Muscle layer of colon (tissue), 2 donors: ENCODE data around the gene CACNA1A.
"Not testable (repeated sequence)": the region's sequence is repeated elsewhere in the genome, so short reads cannot be mapped to it uniquely, and the experiment has no call there.

ENCODE experiments used
- H3K27ac ChIP-seq: one replicate; pipeline ENCODE4 v1.7.0; 2013; ENCODE audit warnings: low read depth, mild to moderate bottlenecking, low read length, moderate library complexity
- H3K27me3 ChIP-seq, 2 donors: one replicate each; pipeline ENCODE4 v1.7.0; 2013; ENCODE audit warnings: low read length in 2 of 2, mild to moderate bottlenecking in 2 of 2; ENCODE audit not compliant: insufficient read depth in 2 of 2, control insufficient read depth in 1 of 2
- H3K36me3 ChIP-seq: one replicate; pipeline ENCODE4 v1.7.0; 2013; ENCODE audit warnings: mild to moderate bottlenecking, low read length; ENCODE audit not compliant: insufficient read depth
- H3K4me1 ChIP-seq: one replicate; pipeline ENCODE4 v1.7.0; 2013; ENCODE audit warnings: mild to moderate bottlenecking, low read length; ENCODE audit not compliant: insufficient read depth
- H3K4me3 ChIP-seq, 2 donors: one replicate each; pipeline ENCODE4 v1.7.0; 2013; ENCODE audit warnings: low read length in 2 of 2, low read depth in 1 of 2, mild to moderate bottlenecking in 1 of 2, moderate library complexity in 1 of 2
- H3K9ac ChIP-seq: one replicate; pipeline ENCODE4 v1.7.0; 2013; ENCODE audit warnings: low read length
- H3K9me3 ChIP-seq: one replicate; pipeline ENCODE4 v1.7.0; 2013; ENCODE audit warnings: mild to moderate bottlenecking, low read length
- donor health status: abdominal sarcoma.
- donor health status: Adenocarcinoma of cecum.

The CACNA1A gene

GRCh38 chr19:13506471-13506820 is at the start of gene CACNA1A:
CACNA1A (minus strand) TSS chr19:13506479; CDS start chr19:13506224, 255 bp downstream.
- H3K9me3 ChIP-seq, result no peaks in the 10 kb centered on the region
- H3K27ac ChIP-seq, result no peak within 1 kb of the TSS
- H3K4me1 ChIP-seq, result no peaks in the 10 kb centered on the region
- H3K9ac ChIP-seq, result no peak within 1 kb of the TSS
- H3K4me3 ChIP-seq, result no peak within 1 kb of the TSS
- H3K36me3 ChIP-seq, result no peaks in the 10 kb centered on the region
- peaks cover 12 to 28% of the 10 kb centered on the region in 2 donors for H3K27me3 ChIP-seq

- Histone ChIP-seq H3K27me3 (no peaks in the 10 kb centered on the region), H3K36me3 (no peaks in the 10 kb centered on the region), H3K9me3 (no peaks in the 10 kb centered on the region), H3K9ac (no peak overlapping the region), H3K27ac (no peak overlapping the region), H3K4me3 (no peak overlapping the region), H3K4me1 (no peaks in the 10 kb centered on the region)
These were observed 48.4 kb upstream of the CACNA1A start for GRCh38 chr19:13554506-13555240.

DNA sequence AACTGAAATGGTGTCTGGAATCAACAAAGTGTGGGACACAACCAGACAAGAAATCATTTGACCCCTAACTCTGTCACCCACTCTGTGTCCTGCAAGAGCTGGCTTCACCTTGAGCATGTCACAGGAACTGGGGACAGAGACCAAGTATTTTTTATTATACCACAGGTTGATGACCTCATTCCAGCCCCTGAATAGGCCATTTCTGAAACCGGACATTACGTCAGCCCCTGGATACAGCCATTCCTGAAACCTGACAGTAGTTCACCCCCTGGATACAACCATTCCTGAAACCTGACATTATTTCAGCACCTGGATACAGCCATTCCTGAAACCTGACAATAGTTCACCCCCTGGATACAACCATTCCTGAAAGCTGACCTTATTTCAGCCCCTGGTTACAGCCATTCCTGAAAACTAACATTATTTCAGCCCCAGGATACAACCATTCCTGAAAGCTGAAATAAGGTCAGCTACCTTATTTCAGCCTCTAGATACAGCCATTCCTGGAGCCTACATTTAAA is 47.7 kb upstream of the CACNA1A start:
- no peak overlapping the region for H3K9ac ChIP-seq
- H3K36me3 ChIP-seq, result no peaks in the 10 kb centered on the region
- H3K9me3 ChIP-seq, result no peaks in the 10 kb centered on the region
- H3K27ac ChIP-seq, result no peak overlapping the region
- no peaks in the 10 kb centered on the region for H3K27me3 ChIP-seq
- H3K4me1 ChIP-seq, result no peaks in the 10 kb centered on the region
- H3K4me3 ChIP-seq, result no peak overlapping the region

DNA sequence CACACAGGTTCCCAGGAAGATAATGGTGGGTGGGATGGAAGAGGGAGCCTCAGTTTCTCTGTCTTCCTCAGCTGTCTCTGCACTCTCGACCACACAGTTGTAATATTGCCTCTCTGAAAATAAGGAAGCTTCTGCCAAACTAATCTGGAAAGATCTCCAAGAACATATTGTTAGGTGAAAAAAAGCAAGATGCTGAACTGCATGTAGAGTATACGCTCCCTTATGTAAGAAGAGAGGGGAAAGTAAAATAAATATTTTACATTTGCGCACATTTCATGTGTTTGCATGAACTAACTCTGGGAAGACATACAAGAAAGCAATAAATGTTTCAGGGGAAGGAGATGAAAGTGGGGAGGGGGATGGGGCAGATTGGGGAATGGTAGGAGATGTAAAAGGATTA is 41.9 kb upstream of the CACNA1A start:
- no peaks in the 10 kb centered on the region for H3K9me3 ChIP-seq
- H3K36me3 ChIP-seq, result no peaks in the 10 kb centered on the region
- H3K4me3 ChIP-seq, result no peak overlapping the region
- H3K4me1 ChIP-seq, result no peaks in the 10 kb centered on the region
- H3K27ac ChIP-seq, result no peak overlapping the region
- no peaks in the 10 kb centered on the region for H3K27me3 ChIP-seq
- no peak overlapping the region for H3K9ac ChIP-seq

- Histone ChIP-seq H3K9me3 (no peaks in the 10 kb centered on the region), H3K9ac (no peak overlapping the region), H3K36me3 (no peaks in the 10 kb centered on the region), H3K27me3 (no peaks in the 10 kb centered on the region), H3K4me3 (no peak overlapping the region), H3K27ac (no peak overlapping the region), H3K4me1 (no peaks in the 10 kb centered on the region)
These were observed 40.8 kb upstream of the CACNA1A start for GRCh38 chr19:13547102-13547501.

GRCh38 chr19:13544423-13544822 is 38.1 kb upstream of the CACNA1A start:
- Histone ChIP-seq H3K9me3 (no peaks in the 10 kb centered on the region), H3K27ac (no peak overlapping the region), H3K4me1 (no peaks in the 10 kb centered on the region), H3K9ac (no peak overlapping the region), H3K4me3 (no peak overlapping the region), H3K27me3 (peaks cover 0 to 4% of the 10 kb centered on the region in 2 donors), H3K36me3 (no peaks in the 10 kb centered on the region)

DNA sequence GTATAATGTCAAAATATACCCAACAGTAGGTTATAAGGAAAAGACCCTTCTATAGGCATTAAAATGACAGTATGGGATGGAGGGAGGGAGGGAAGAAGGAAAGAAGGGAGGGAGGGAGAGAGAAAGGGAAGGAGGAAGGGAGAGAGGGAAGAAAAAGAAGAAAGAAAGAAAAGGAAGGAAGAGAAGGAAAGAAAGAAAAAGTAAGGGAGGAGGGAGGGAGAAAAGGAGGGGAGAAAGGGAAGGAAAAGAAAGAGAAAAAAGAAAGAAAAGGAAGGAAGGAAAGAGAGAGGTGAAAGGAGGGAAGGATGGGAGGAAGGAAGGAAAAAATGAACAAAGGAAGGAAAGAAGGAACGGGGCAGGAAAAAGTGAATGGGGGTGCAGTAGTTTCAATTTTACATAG is 35.3 kb upstream of the CACNA1A start:
- H3K4me1 ChIP-seq, result no peaks in the 10 kb centered on the region
- H3K36me3 ChIP-seq, result no peaks in the 10 kb centered on the region
- H3K9me3 ChIP-seq, result no peaks in the 10 kb centered on the region
- no peak overlapping the region for H3K27ac ChIP-seq
- H3K27me3 ChIP-seq, result peaks cover 0 to 4% of the 10 kb centered on the region in 2 donors
- H3K9ac ChIP-seq, result no peak overlapping the region
- no peak overlapping the region for H3K4me3 ChIP-seq

DNA sequence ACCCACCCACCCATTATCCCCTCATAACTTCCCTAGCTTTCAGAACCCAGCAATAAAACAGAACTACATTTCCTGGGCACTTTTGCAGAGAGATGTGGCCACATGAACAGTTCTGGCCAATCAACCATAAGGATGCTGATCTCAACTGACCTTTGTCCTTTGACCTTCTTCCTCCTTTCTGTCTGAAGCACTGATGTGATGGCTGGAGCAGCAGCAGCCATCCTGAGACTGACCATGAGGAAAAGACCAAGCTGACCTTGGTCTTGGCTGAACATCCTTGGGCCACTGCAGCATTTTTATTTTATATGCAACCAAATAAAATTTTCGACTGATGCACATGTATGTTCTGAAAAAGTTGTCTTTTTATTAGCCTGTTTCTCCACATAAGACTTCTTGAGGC is 33.1 kb upstream of the CACNA1A start:
- Histone ChIP-seq H3K9me3 (no peaks in the 10 kb centered on the region), H3K36me3 (no peaks in the 10 kb centered on the region), H3K27me3 (peaks cover 0 to 4% of the 10 kb centered on the region in 2 donors), H3K4me3 (no peak overlapping the region), H3K27ac (no peak overlapping the region), H3K9ac (no peak overlapping the region), H3K4me1 (no peaks in the 10 kb centered on the region)

DNA sequence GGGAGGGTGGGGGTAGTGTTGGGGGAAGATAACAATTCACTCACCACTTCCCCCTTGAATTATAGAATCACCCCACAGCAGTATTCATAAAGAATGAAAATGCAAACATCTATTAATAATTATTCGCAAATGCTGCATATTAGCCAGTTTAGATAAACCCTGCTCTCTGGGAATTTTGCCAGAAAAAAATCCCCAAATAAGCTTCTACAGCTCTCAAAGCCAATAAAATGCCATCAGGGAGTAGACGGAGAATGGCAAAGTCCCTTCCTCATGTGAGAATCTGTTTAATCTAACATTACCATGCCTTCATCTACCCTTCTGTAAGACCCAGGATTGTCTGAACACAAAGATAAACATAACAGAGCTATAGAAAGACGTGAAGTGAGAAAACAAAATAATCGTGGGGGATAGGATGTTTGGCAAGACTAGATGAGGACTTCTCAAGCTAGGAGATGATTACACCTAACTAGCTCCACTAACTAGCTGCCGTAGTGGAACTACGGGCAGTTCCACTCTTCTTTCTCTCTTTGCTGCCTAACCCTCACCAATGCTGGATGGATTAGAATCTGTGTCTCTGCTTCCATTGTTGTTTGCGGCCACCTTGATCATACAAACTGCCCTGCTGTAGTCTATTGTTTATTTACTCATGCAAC is 32.4 kb upstream of the CACNA1A start:
- H3K9me3 ChIP-seq, result no peaks in the 10 kb centered on the region
- no peaks in the 10 kb centered on the region for H3K36me3 ChIP-seq
- H3K9ac ChIP-seq, result no peak overlapping the region
- H3K27me3 ChIP-seq, result peaks cover 0 to 4% of the 10 kb centered on the region in 2 donors
- no peaks in the 10 kb centered on the region for H3K4me1 ChIP-seq
- H3K4me3 ChIP-seq, result no peak overlapping the region
- no peak overlapping the region for H3K27ac ChIP-seq

- H3K36me3 ChIP-seq, result no peaks in the 10 kb centered on the region
- H3K4me3 ChIP-seq, result no peak overlapping the region
- no peak overlapping the region for H3K9ac ChIP-seq
- peaks cover 0 to 4% of the 10 kb centered on the region in 2 donors for H3K27me3 ChIP-seq
- no peaks in the 10 kb centered on the region for H3K9me3 ChIP-seq
- H3K4me1 ChIP-seq, result no peaks in the 10 kb centered on the region
- H3K27ac ChIP-seq, result no peak overlapping the region
These were observed 31.2 kb upstream of the CACNA1A start for GRCh38 chr19:13537454-13537853.

- no peaks in the 10 kb centered on the region for H3K27me3 ChIP-seq
- H3K36me3 ChIP-seq, result no peaks in the 10 kb centered on the region
- no peak overlapping the region for H3K27ac ChIP-seq
- no peaks in the 10 kb centered on the region for H3K9me3 ChIP-seq
- H3K4me1 ChIP-seq, result no peaks in the 10 kb centered on the region
- H3K4me3 ChIP-seq, result no peak overlapping the region
- no peak overlapping the region for H3K9ac ChIP-seq
These were observed 24.4 kb upstream of the CACNA1A start for GRCh38 chr19:13530720-13531119.

DNA sequence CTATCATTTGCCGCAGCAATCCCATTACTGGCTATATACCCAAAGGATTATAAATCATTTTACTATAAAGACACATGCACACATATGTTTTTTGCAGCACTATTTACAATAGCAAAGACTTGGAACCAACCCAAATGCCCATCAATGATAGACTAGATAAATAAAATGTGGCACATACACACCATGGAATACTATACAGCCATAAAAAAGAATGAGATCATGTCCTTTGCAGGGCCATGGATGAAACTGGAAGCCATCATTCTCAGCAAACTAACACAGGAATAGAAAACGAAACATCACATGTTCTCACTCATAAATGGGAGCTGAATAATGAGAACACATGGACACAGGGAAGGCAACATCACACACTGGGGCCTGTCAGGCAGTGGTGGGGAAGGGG is 23.4 kb upstream of the CACNA1A start:
- H3K36me3 ChIP-seq, H3K9ac ChIP-seq, H3K9me3 ChIP-seq, H3K27me3 ChIP-seq, H3K4me3 ChIP-seq, H3K4me1 ChIP-seq, H3K27ac ChIP-seq: not testable (repeated sequence)
